Natural killer cell treated with Interleukin-12 subunit alpha and Interleukin-12 subunit beta and Interleukin-15 and Interleukin-18, amount 100 ng/mL, for 72 hours (primary cell): Measurements from ENCODE around the gene STIM1. TPM values are rescaled to one million over a fixed set of nuclear protein-coding genes. Genes with fewer than 3 reads are reported as not detected.

Source experiments
- ATAC-seq, 2 donors: fragments of 150-1000 bp; cut with Tn5 transposase in 1 of 2; sonication (Bioruptor Pico), chemical (Tn5 transposase) in 1 of 2; 2 replicates each; pipeline ENCODE4 v1.10.0; 2021
- DNase-seq: peaks from one replicate; pipeline ENCODE4 v3.0.0; 2022; ENCODE audit warnings: low spot score
- H3K27ac Mint-ChIP-seq, 2 donors: 1 replicate in 1 of 2; 2 replicates in 1 of 2; pipeline ENCODE4 v1.8.0; 2022; ENCODE audit warnings: mixed read lengths in 2 of 2, mild to moderate bottlenecking in 1 of 2, moderate library complexity in 1 of 2
- H3K27me3 Mint-ChIP-seq, 2 donors: 1 replicate in 1 of 2; 2 replicates in 1 of 2; pipeline ENCODE4 v1.8.0; 2022; ENCODE audit warnings: mixed read lengths in 2 of 2
- H3K36me3 Mint-ChIP-seq: one replicate; pipeline ENCODE4 v1.8.0; 2022; ENCODE audit warnings: mixed read lengths
- H3K4me1 Mint-ChIP-seq, 2 donors: 1 replicate in 1 of 2; 2 replicates in 1 of 2; pipeline ENCODE4 v1.8.0; 2022; ENCODE audit warnings: low read depth in 2 of 2, mixed read lengths in 2 of 2, mild to moderate bottlenecking in 1 of 2
- H3K4me3 Mint-ChIP-seq: one replicate; pipeline ENCODE4 v1.8.0; 2022; ENCODE audit warnings: mixed read lengths
- H3K9me3 Mint-ChIP-seq: 2 replicates; pipeline ENCODE4 v1.8.0; 2022; ENCODE audit warnings: mixed read lengths
- total RNA-seq, 2 donors: library from RNA; stranded (reverse); gene quantifications; one replicate each; pipeline ENCODE4 v1.2.3, GENCODE V29; 2022

Gene STIM1
- total RNA-seq, 2 donors from 2014 or later: 83.9 to 85.9 TPM

- Mint-ChIP-seq H3K27ac (peak overlapping the region; percentile 74 to 83), H3K4me3 (peak overlapping the region; percentile 49), H3K4me1 (peaks cover 59 to 64% of the 10 kb centered on the region in 2 donors)
Measured at GRCh38 chr11:3867209-3868091, 12.0 kb downstream of the STIM1 start.

GRCh38 chr11:3873712-3874349 is 18.4 kb downstream of the STIM1 start:
- H3K36me3 Mint-ChIP-seq: no peaks in the 10 kb centered on the region
- peak overlapping the region in 1 of 2 donors; percentile 24 for H3K27ac Mint-ChIP-seq
- H3K9me3 Mint-ChIP-seq: no peaks in the 10 kb centered on the region
- H3K4me3 Mint-ChIP-seq: no peak overlapping the region
- H3K4me1 Mint-ChIP-seq: peaks cover 53 to 58% of the 10 kb centered on the region in 2 donors
- DNase-seq: no peak
- H3K27me3 Mint-ChIP-seq: no peaks in the 10 kb centered on the region
- no peak for ATAC-seq

More at GRCh38 chr11:3867209-3868091, 12.0 kb downstream of the STIM1 start:
- no peaks in the 10 kb centered on the region for H3K36me3 Mint-ChIP-seq
- H3K27me3 Mint-ChIP-seq: no peaks in the 10 kb centered on the region
- DNase-seq: no peak
- no peak for ATAC-seq
- H3K9me3 Mint-ChIP-seq: no peaks in the 10 kb centered on the region

GRCh38 chr11:3876613-3877012 is 21.1 kb downstream of the STIM1 start:
- DNase-seq (no peak), ATAC-seq (no peak)
- no peaks in the 10 kb centered on the region for H3K36me3 Mint-ChIP-seq
- no peak overlapping the region for H3K4me3 Mint-ChIP-seq
- H3K27me3 Mint-ChIP-seq: no peaks in the 10 kb centered on the region
- no peak overlapping the region for H3K27ac Mint-ChIP-seq
- H3K4me1 Mint-ChIP-seq: peaks cover 61% of the 10 kb centered on the region in 2 donors
- no peaks in the 10 kb centered on the region for H3K9me3 Mint-ChIP-seq

- no peaks in the 10 kb centered on the region for H3K36me3 Mint-ChIP-seq
- no peak for ATAC-seq
- H3K27ac Mint-ChIP-seq: peak overlapping the region; percentile 15 to 84
- no peaks in the 10 kb centered on the region for H3K27me3 Mint-ChIP-seq
- H3K4me1 Mint-ChIP-seq: peaks cover 56 to 58% of the 10 kb centered on the region in 2 donors
- DNase-seq: no peak
- no peak overlapping the region for H3K4me3 Mint-ChIP-seq
- no peaks in the 10 kb centered on the region for H3K9me3 Mint-ChIP-seq
Measured at GRCh38 chr11:3877364-3878257, 22.1 kb downstream of the STIM1 start.

GRCh38 chr11:3878258-3878584 is 22.8 kb downstream of the STIM1 start:
- H3K4me1 Mint-ChIP-seq: peaks cover 59 to 62% of the 10 kb centered on the region in 2 donors
- ATAC-seq: no peak

GRCh38 chr11:3879216-3879966 is 23.9 kb downstream of the STIM1 start:
- ATAC-seq (peak in 1 of 2 donors; percentile 50), DNase-seq (no peak)
- H3K4me3 Mint-ChIP-seq: peak overlapping the region; percentile 55
- H3K36me3 Mint-ChIP-seq: no peaks in the 10 kb centered on the region
- H3K27me3 Mint-ChIP-seq: no peaks in the 10 kb centered on the region
- peaks cover 68 to 70% of the 10 kb centered on the region in 2 donors for H3K4me1 Mint-ChIP-seq
- no peaks in the 10 kb centered on the region for H3K9me3 Mint-ChIP-seq
- peak overlapping the region; percentile 84 to 92 for H3K27ac Mint-ChIP-seq

More at GRCh38 chr11:3878258-3878584, 22.8 kb downstream of the STIM1 start:
- H3K27me3 Mint-ChIP-seq: no peaks in the 10 kb centered on the region
- peak overlapping the region; percentile 15 to 84 for H3K27ac Mint-ChIP-seq
- H3K9me3 Mint-ChIP-seq: no peaks in the 10 kb centered on the region
- H3K36me3 Mint-ChIP-seq: no peaks in the 10 kb centered on the region
- no peak for DNase-seq
- no peak overlapping the region for H3K4me3 Mint-ChIP-seq

GRCh38 chr11:3879967-3880542 is 24.6 kb downstream of the STIM1 start:
- H3K9me3 Mint-ChIP-seq: no peaks in the 10 kb centered on the region
- ATAC-seq: peak in 1 of 2 donors; percentile 51
- peak overlapping the region; percentile 55 for H3K4me3 Mint-ChIP-seq
- peak overlapping the region; percentile 84 to 92 for H3K27ac Mint-ChIP-seq
- no peaks in the 10 kb centered on the region for H3K27me3 Mint-ChIP-seq
- peaks cover 65 to 66% of the 10 kb centered on the region in 2 donors for H3K4me1 Mint-ChIP-seq
- no peaks in the 10 kb centered on the region for H3K36me3 Mint-ChIP-seq
- no peak for DNase-seq

DNA sequence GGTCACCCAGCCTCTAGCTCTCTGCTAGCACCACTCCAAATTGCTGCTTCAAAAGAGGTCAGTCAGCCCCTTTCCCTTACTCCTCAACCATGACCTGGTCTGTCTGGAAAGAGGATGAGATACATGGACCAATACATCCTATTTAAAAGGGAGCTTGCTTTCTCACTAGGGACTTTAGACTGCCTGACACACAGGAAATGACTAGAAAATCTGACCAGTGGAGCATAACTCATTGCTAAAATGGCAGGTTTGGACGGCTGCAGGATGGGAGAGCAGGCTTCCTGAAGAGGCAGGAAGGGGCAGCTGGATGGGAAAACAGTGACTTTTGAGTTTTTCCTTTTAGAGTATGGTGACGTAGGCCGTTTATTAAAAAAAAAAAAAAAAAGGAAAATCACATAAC is 25.3 kb downstream of the STIM1 start:
- Mint-ChIP-seq H3K27ac (peak overlapping the region; percentile 84 to 92), H3K27me3 (no peaks in the 10 kb centered on the region), H3K9me3 (no peaks in the 10 kb centered on the region), H3K36me3 (no peaks in the 10 kb centered on the region), H3K4me1 (peaks cover 64 to 66% of the 10 kb centered on the region in 2 donors), H3K4me3 (peak overlapping the region; percentile 55)
- peak; percentile 52 to 62 for ATAC-seq
- no peak for DNase-seq

DNA sequence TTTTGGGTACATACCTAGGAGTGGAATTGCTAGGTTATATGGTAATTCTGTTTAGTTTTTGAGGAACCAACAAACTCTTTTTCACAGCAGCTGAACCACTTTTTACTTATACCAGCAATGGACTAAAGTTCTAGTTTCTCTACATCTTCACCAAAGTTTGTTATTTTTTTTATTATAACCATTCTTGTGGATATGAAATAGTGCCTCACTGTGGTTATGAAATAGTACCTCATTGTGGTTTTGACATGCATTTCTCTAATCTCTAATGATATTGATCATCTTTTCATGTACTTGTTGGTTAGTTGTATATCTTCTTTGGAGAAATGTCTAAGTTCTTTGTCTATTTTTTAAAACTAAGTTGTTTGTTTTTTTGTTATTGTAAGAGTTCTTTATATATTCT is 27.2 kb downstream of the STIM1 start:
- Mint-ChIP-seq H3K4me1 (peaks cover 61 to 66% of the 10 kb centered on the region in 2 donors), H3K9me3 (no peaks in the 10 kb centered on the region), H3K4me3 (peak overlapping the region; percentile 28), H3K27ac (peak overlapping the region in 1 of 2 donors; percentile 83), H3K36me3 (no peaks in the 10 kb centered on the region), H3K27me3 (no peaks in the 10 kb centered on the region)
- ATAC-seq (no peak), DNase-seq (no peak)

GRCh38 chr11:3885855-3886254 is 30.4 kb downstream of the STIM1 start:
- Mint-ChIP-seq H3K27ac (peak overlapping the region in 1 of 2 donors; percentile 40), H3K27me3 (no peaks in the 10 kb centered on the region), H3K4me1 (peaks cover 46 to 53% of the 10 kb centered on the region in 2 donors), H3K9me3 (no peaks in the 10 kb centered on the region), H3K4me3 (no peak overlapping the region), H3K36me3 (no peaks in the 10 kb centered on the region)
- DNase-seq (no peak), ATAC-seq (no peak)

DNA sequence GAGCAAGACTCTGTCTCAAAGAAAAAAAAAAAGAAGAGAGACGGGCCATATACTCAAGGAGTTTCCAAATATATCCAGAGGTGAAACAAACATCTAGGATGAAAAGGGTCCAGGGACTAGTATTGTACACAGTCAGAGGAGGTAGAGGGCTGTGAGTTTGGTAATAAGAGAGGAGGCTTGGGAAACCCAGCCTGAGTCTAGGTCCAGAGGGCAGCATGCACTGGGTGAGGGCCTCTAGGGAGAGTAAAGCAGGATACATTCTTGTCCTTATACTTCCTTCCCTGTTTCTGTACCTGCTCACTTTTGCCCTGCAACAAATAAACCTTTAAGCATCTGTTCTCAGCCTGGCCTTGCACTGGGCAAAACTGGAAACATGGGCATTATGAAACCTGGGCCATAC is 31.5 kb downstream of the STIM1 start:
- no peak for ATAC-seq
- Mint-ChIP-seq H3K4me1 (peaks cover 44 to 48% of the 10 kb centered on the region in 2 donors), H3K9me3 (no peaks in the 10 kb centered on the region), H3K36me3 (no peaks in the 10 kb centered on the region), H3K27me3 (no peaks in the 10 kb centered on the region), H3K4me3 (no peak overlapping the region), H3K27ac (peak overlapping the region in 1 of 2 donors; percentile 54)
- no peak for DNase-seq

- ATAC-seq: no peak
- H3K4me3 Mint-ChIP-seq: no peak overlapping the region
- no peak for DNase-seq
- no peak overlapping the region for H3K27ac Mint-ChIP-seq
- H3K4me1 Mint-ChIP-seq: peaks cover 46 to 53% of the 10 kb centered on the region in 2 donors
- no peaks in the 10 kb centered on the region for H3K9me3 Mint-ChIP-seq
- no peaks in the 10 kb centered on the region for H3K36me3 Mint-ChIP-seq
- no peaks in the 10 kb centered on the region for H3K27me3 Mint-ChIP-seq
Measured at GRCh38 chr11:3888876-3889275, 33.4 kb downstream of the STIM1 start.
